IPS-18a (cell line): ENCODE data around the gene DNASE1L2.

Source experiments
- H3K27ac ChIP-seq: one replicate; pipeline ENCODE4 v1.5.1; 2013; ENCODE audit warnings: low read length
- H3K27me3 ChIP-seq: one replicate; pipeline ENCODE4 v1.6.1; 2013; ENCODE audit warnings: mild to moderate bottlenecking, low read length; ENCODE audit not compliant: control insufficient read depth, insufficient read depth
- H3K36me3 ChIP-seq: one replicate; pipeline ENCODE4 v1.6.1; 2013; ENCODE audit warnings: low read depth, low read length; ENCODE audit not compliant: control insufficient read depth
- H3K4me1 ChIP-seq: one replicate; pipeline ENCODE4 v1.6.1; 2013; ENCODE audit warnings: low read depth, low read length; ENCODE audit not compliant: control insufficient read depth
- H3K4me3 ChIP-seq: one replicate; pipeline ENCODE4 v1.5.1; 2013; ENCODE audit warnings: low read length
- H3K9ac ChIP-seq: one replicate; pipeline ENCODE4 v1.6.1; 2013; ENCODE audit warnings: mild to moderate bottlenecking, low read length, moderate library complexity
- H3K9me3 ChIP-seq: one replicate; pipeline ENCODE4 v1.6.1; 2013; ENCODE audit warnings: low read depth, low read length; ENCODE audit not compliant: control insufficient read depth

Gene DNASE1L2, protein sequence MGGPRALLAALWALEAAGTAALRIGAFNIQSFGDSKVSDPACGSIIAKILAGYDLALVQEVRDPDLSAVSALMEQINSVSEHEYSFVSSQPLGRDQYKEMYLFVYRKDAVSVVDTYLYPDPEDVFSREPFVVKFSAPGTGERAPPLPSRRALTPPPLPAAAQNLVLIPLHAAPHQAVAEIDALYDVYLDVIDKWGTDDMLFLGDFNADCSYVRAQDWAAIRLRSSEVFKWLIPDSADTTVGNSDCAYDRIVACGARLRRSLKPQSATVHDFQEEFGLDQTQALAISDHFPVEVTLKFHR

DNA sequence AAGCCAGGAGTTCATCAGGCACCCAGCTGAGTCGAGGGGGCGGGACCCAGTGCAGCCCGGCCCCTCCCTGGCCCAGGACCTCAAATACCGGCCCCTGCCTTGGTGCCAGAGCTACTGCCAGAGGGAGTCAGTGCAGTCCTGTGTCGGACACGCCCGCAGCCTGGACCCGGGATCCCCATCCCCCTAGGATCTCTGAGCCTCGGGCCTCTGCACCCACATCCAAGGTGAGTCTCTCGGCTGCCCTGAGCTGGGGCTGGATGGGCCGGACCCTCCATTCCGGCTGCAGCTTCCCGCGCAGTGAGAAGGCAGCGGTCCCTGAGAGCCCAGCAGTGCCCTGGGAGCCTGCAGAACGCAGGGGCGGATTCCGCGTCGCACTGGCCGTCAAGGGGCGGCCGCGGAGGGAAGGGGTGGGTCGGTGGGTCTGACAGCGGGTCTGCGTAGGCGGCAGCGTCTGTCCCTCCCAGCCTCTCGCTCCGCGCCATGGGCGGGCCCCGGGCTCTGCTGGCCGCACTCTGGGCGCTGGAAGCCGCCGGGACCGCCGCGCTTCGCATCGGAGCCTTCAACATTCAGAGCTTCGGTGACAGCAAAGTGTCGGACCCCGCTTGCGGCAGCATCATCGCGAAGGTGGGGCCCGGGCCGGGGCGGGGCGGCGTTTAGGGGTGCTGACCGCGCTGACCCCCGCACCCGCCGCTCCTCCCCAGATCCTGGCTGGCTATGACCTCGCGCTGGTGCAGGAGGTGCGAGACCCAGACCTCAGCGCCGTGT is at the start of gene DNASE1L2:
TSS of gene DNASE1L2 (plus strand) at position 108 of the 765 bp plus-strand sequence. CDS start at position 481, 373 bp downstream.
- peaks cover 17% of the 10 kb centered on the region for H3K36me3 ChIP-seq
- H3K27me3 ChIP-seq = peaks cover 28% of the 10 kb centered on the region
- H3K9ac ChIP-seq = no peak within 1 kb of the TSS
- no peaks in the 10 kb centered on the region for H3K4me1 ChIP-seq
- no peak within 1 kb of the TSS for H3K27ac ChIP-seq
- H3K9me3 ChIP-seq = no peaks in the 10 kb centered on the region
- peak within 1 kb of the TSS; percentile 42 for H3K4me3 ChIP-seq

DNA sequence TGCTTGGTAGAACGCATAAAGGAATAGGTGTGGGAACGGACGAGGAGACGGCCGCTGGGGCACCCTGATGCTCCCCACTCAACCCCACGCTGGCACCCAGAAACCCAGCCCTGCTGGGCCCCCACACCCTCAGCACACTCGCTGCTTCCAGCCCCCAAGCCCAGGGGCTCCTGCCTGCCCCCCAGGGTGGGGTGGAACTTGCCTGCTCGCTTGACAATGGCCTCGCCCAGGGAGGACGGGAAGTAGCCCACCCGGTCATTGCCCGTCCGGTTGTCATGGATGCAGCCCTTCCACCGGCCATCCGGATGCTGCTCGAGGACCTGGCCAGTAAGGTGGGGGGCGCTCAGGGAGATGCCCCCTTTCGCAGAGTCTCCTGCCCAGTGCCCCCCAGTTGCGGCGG is 49.7 kb upstream of the DNASE1L2 start:
- H3K9ac ChIP-seq = no peak overlapping the region
- no peak overlapping the region for H3K4me3 ChIP-seq
- no peaks in the 10 kb centered on the region for H3K9me3 ChIP-seq
- no peaks in the 10 kb centered on the region for H3K27me3 ChIP-seq
- no peaks in the 10 kb centered on the region for H3K36me3 ChIP-seq
- H3K27ac ChIP-seq = no peak overlapping the region
- H3K4me1 ChIP-seq = no peaks in the 10 kb centered on the region

DNA sequence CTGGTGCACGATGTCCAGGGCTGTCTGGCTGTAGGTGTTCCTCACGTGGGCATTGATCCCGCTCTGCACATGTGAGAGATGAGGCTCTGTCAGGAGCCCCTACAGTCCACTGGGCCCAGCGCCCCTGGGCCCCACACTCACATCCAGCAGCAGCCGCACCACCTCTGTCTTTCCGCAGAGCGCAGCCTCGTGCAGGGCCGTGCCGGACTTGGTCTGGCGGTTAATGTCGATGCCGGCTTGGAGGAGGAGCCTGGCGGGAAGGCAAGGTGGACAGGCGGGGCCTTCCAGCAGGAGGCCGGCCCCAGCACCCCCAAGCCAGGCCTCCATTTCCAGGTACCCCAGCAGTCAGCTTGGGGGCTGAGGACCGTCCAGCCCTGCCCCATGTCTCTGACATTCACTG is 49.0 kb upstream of the DNASE1L2 start:
- Histone ChIP-seq H3K27me3 (no peaks in the 10 kb centered on the region), H3K9ac (no peak overlapping the region), H3K9me3 (no peaks in the 10 kb centered on the region), H3K4me3 (no peak overlapping the region), H3K4me1 (no peaks in the 10 kb centered on the region), H3K27ac (no peak overlapping the region), H3K36me3 (no peaks in the 10 kb centered on the region)

DNA sequence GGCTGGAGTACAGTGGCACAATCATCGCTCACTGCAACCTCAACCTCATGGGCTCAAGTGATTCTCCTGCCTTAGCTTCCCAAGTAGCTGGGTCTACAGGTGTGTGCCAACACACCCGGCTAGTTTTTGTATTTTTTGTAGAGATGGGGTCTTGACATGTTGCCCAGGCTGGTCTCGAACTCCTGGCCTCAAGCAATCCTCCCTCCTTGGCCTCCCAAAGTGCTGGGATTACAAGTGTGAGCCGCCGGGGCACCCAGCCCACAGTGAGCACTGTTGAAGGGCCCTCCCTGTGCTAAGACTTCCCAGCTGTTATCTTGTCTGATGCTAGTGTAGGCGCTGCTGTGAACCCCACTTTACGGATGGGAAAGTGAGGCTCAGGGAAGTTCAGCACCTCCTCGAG is 47.8 kb upstream of the DNASE1L2 start:
- no peak overlapping the region for H3K4me3 ChIP-seq
- H3K9ac ChIP-seq = no peak overlapping the region
- no peaks in the 10 kb centered on the region for H3K9me3 ChIP-seq
- H3K27me3 ChIP-seq = no peaks in the 10 kb centered on the region
- H3K36me3 ChIP-seq = no peaks in the 10 kb centered on the region
- H3K4me1 ChIP-seq = no peaks in the 10 kb centered on the region
- H3K27ac ChIP-seq = no peak overlapping the region

DNA sequence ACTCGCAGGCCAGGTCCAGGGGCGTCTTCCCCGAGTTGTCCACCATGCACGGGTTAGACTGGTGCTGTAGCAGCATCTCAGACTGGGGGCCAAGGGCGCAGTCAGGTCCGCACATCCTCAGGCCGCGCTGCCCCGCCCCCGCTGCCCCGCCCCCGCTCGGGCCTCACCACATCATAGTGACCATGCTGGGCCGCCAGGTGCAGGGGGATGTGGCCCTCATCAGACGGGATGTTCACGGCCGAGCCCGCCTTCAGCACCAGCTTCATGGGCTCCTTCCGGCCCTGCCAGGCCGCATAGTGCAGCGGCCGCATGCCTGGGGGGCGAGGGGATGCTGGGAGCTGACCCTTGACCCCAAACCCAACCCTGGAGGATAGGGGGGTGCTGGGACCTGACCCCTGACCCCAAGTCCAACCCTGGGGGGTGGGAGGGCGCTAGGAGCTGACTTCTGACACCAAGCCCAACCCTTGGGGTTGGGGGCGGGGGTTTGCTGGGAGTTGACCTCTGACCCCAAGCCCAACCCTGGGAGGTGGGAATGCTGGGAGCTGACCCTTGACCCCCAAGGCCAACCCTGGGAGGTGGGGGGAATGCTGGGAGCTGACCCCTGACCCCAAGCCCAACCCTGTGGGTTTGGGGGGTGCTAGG is 46.9 kb upstream of the DNASE1L2 start:
- H3K27me3 ChIP-seq = no peaks in the 10 kb centered on the region
- no peaks in the 10 kb centered on the region for H3K9me3 ChIP-seq
- no peaks in the 10 kb centered on the region for H3K4me1 ChIP-seq
- no peak overlapping the region for H3K4me3 ChIP-seq
- H3K9ac ChIP-seq = no peak overlapping the region
- H3K27ac ChIP-seq = no peak overlapping the region
- H3K36me3 ChIP-seq = no peaks in the 10 kb centered on the region

DNA sequence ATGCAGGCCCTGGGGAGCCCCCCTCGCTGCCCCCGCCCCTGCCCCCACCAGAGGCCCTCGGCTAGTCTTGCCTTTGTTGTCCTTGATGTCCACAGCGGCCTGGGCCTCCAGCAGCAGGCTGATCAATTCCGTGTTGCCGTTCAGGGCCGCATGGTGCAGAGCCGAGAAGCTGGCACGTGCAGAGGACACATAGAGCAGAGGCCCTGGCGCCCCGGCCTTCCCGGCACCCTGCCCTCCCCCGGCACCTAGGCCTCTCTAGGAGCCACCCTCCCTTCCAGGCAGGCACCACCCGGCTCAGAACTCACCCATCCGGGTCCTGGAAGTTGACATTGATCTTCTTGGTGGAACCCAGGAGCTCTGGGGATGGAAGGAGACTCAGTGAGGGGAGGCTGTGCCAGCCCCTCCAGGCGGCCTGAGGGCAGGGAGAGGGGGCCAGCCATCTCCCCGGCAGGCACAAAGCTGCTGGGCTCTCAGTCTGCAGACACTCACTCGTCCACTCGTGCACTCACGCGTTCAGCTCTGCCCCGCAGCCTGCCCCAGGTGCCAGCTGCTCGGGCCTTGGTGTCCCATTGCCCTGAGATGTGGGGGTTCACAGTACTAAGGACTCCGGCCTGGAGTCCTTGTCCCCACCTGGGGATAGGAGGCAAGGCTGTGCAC is 46.1 kb upstream of the DNASE1L2 start:
- H3K9ac ChIP-seq = no peak overlapping the region
- H3K4me1 ChIP-seq = no peaks in the 10 kb centered on the region
- no peak overlapping the region for H3K4me3 ChIP-seq
- H3K36me3 ChIP-seq = no peaks in the 10 kb centered on the region
- no peak overlapping the region for H3K27ac ChIP-seq
- no peaks in the 10 kb centered on the region for H3K9me3 ChIP-seq
- H3K27me3 ChIP-seq = peaks cover 3% of the 10 kb centered on the region

DNA sequence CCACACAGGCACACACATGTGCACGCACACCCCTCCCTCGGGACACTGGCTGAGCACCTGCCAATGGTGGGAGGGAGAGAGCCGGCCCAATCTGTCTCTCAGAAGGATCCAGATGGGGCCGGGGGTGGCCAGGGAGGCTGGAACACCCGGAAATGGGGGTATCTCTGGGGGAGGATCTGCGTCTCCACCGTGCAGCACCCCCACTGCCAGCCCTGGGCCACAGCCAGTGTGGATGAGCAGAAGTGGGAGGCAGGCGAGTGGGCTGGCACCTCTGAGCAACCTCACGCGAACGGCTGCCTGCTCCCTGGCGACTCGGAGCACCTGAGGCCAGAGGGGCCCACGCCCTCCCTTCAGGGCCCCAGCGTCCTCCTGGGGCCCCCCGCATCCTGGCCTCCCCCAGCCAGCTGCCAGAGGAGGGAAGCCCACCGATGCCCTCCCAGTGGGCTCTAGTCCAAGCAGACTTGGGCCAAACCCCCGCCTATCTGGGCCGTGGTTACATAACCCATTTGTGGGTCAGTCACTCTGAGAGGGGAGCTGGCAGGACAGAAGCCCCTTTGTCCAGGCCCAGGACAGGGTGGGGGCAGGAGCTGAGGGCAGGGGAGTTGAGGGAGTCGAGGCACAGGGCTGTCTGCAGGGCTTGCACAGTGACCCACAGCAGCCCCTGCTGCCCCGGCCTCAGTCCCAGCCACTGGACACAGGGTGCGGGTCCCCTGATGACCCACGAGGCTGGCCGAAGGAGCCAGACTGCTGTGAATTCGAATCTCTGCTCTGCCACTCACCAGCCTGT is 45.4 kb upstream of the DNASE1L2 start:
- Histone ChIP-seq H3K9me3 (no peaks in the 10 kb centered on the region), H3K27ac (no peak overlapping the region), H3K36me3 (no peaks in the 10 kb centered on the region), H3K4me1 (peaks cover 2% of the 10 kb centered on the region), H3K4me3 (no peak overlapping the region), H3K9ac (no peak overlapping the region), H3K27me3 (peaks cover 10% of the 10 kb centered on the region)

DNA sequence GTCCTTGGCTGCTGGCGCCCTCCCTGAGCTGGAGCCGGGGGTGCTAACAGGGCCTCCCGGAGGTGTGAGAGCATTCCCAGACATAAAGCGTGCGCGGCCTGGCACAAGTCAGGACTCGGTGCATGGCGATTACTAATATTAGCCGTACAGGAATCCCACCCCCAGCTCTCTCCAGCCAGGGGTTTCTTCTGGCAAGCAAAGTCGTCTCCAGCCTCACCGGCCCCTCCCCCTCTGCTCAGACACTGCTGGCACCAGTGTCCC is 44.9 kb upstream of the DNASE1L2 start:
- no peaks in the 10 kb centered on the region for H3K9me3 ChIP-seq

DNA sequence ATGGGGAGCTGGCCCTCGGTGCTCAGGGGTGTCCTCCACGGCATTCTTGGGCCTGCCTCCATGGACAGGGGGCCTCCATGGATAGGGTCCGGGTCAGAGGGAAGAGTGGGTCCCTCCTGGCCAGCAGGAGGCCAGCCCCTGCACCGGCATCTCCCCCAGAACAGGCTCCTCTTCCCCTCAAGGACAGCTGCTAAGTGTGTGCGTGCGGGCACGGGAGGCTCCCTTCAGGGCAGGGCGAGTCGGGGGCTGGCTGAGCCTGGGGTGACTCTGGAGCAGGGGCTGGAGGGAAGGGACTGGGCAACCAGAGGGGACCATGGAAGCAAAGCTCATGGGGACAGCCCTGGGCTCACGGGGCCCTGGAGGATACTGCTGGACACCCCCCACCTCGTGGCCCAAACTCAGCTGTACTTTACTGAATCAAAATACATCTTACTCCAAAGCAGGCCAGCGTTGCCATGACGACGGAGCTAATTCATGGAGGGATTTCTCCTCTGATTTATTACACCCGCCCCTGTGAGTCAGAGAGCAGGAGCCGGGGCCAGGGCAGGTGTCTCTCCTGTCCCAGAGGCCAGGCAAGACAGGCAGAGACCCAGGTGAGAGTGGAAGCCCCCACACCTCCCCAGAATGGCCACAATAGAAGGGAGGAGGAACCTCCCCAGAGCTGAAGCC is 41.9 kb upstream of the DNASE1L2 start:
- no peak overlapping the region for H3K4me3 ChIP-seq
- H3K36me3 ChIP-seq = no peaks in the 10 kb centered on the region
- H3K9ac ChIP-seq = no peak overlapping the region
- no peaks in the 10 kb centered on the region for H3K9me3 ChIP-seq
- no peak overlapping the region for H3K27ac ChIP-seq
- peaks cover 35% of the 10 kb centered on the region for H3K27me3 ChIP-seq
- peaks cover 2% of the 10 kb centered on the region for H3K4me1 ChIP-seq

More for the DNA sequence above, 44.9 kb upstream of the DNASE1L2 start:
- Histone ChIP-seq H3K4me3 (no peak overlapping the region), H3K27me3 (peaks cover 10% of the 10 kb centered on the region), H3K27ac (no peak overlapping the region), H3K36me3 (no peaks in the 10 kb centered on the region), H3K9ac (no peak overlapping the region), H3K4me1 (peaks cover 2% of the 10 kb centered on the region)

DNA sequence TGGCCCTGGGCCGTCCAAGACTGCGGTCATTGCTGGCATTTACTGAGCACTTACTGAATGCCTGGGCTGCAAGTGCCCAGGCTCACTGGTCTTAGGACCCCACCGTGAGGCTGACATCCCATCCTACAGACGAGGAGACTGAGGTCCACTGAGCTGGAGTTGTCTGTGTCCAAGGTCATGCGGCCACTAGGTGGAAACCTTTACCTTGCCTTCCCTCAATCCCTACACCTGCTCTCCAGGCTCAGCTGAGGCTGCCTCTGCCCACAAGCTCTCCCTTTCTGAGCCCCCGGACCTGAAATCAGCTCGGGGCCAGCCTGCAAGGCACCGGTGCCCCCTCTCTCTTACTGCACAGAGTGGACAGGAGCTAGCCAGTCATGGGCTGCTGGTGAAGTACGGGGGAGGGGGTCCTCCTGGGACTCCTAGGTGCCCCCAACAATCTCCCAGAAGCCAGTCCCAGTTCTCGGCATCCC is 41.4 kb upstream of the DNASE1L2 start:
- Histone ChIP-seq H3K36me3 (no peaks in the 10 kb centered on the region), H3K4me3 (peak overlapping the region; percentile 58), H3K4me1 (peaks cover 2% of the 10 kb centered on the region), H3K9me3 (no peaks in the 10 kb centered on the region), H3K9ac (no peak overlapping the region), H3K27me3 (peaks cover 41% of the 10 kb centered on the region), H3K27ac (no peak overlapping the region)
